Stimulated activated CD8-positive, alpha-beta memory T cell treated with anti-CD3 and anti-CD28 coated beads, Interleukin-15, amount 100 ng/mL, for 4 hours (primary cell): ENCODE measurements around the gene ESPNL.

Experiments used
- DNase-seq, 2 donors: peaks; one replicate each; pipeline ENCODE4 v3.0.0-alpha.2; 2020; ENCODE audit warnings: low read depth in 2 of 2

The ESPNL gene

DNA sequence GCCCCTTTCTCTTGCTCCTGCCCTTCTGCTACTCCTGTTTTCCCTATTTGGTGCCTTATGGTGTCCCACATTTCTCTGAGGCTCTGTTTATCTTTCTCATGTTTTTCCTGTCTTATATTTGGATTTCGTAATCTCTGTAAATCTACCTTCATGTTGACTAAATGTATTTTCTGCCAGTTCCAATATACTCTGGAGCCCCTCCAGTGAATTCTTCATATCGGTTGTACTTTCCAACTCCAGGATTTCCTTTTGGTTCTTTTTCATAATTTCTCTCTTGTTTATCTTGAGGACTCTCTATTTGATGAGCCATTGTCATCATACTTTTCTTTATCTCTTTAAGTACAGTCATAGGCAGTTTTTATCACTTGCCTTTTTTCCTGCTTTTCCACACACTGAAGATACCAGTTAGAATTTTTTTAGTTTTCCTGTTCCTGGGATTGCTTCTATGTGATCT lies 20.2 kb upstream of the ESPNL start:
- DNase-seq: no peak

GRCh38 chr2:238080518-238080917 lies 19.6 kb upstream of the ESPNL start:
- DNase-seq: no peak

GRCh38 chr2:238081150-238081549 lies 19.0 kb upstream of the ESPNL start:
- DNase-seq: no peak

DNA sequence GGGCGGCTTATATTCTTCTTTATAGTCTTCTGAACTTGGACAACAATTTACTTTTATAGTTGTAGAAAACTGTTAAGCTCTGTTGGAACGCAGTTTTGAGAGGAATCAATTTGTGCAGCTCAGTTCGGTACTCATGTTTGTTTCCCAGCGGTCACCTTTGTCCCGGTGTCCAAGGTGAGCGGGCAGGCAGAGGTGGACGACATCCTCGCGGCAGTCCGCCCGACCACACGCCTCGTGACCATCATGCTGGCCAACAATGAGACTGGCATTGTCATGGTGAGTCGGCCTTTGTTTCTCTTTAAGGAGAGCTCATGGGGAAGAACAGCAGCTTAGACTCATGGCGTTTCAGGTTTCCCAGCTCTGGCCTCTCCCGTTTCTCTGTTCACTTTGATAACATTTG lies 18.6 kb upstream of the ESPNL start:
- no peak for DNase-seq

DNA sequence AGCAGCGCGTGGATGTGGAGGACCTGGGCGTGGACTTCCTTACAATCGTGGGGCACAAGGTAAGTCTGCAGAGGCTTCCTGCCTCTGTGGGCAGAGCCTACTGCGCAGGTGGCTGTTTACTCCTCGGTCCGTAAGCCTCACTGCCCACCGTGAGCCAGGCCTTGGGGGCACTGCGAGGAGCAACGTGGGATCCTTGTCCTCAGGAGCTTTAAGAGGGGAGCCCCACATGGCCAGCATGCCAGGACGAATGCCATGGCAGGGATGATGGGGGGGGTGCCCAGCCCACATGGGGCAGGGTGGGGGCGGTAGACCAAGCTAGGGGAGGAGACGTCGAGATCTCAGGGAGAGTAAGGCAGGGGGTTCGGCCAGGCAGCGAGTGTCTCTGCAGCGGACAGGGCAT lies 18.0 kb upstream of the ESPNL start:
- no peak for DNase-seq

- DNase-seq: no peak
These were observed 17.3 kb upstream of the ESPNL start for GRCh38 chr2:238082827-238083226.

GRCh38 chr2:238083919-238084318 lies 16.2 kb upstream of the ESPNL start:
- no peak for DNase-seq

- DNase-seq: no peak
These were observed 15.4 kb upstream of the ESPNL start for GRCh38 chr2:238084761-238085160.

DNA sequence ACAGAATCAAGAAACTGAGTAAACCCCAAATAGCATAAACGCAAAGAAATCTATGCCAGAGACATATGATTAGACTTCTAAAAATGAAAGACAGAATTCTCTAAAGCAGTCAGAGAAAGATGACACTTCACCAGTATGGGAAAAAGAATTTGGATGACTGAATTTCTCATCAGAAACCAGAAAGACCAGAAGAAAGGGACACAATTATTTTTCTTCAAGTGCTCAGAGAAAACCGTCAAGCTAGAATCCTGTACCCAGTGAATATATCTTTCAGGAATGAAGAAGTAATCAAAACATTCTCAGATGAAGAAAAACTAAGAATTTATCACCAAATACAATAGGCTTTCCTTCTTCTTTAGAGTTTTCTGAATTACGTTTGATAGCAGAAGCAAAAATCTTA lies 14.2 kb upstream of the ESPNL start:
- DNase-seq: no peak

GRCh38 chr2:238087211-238087610 lies 12.9 kb upstream of the ESPNL start:
- DNase-seq: no peak

- DNase-seq: no peak
These were observed 9.3 kb upstream of the ESPNL start for GRCh38 chr2:238090887-238091286.

- DNase-seq: no peak
These were observed 8.6 kb upstream of the ESPNL start for GRCh38 chr2:238091436-238092060.

DNA sequence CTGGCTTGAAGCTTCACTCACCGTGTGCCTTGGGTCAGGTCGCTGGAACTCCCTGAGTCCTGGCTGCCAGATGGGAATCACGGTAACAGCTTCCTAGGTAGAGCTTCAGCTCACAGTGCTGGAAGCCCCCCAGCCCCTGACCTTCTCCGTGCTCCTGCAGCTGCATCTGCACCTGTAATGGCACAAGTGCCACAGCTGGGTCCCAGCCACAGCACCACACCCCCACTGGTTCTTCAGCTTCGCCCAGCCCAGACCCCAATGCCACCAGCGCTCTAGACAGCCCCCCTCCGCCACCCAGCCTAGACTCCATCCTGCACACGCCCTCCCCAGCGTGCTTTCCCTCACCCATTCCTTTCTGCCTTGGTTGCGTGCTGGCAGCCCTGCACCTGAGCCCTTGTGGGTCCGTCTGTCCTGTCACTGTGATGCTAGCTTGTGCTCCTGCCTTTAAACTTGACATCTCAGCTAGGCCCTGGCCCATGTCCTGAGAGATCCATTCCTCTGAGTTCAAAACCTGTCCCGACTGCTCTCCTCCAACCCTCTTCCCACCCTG lies 7.6 kb upstream of the ESPNL start:
- no peak for DNase-seq

DNA sequence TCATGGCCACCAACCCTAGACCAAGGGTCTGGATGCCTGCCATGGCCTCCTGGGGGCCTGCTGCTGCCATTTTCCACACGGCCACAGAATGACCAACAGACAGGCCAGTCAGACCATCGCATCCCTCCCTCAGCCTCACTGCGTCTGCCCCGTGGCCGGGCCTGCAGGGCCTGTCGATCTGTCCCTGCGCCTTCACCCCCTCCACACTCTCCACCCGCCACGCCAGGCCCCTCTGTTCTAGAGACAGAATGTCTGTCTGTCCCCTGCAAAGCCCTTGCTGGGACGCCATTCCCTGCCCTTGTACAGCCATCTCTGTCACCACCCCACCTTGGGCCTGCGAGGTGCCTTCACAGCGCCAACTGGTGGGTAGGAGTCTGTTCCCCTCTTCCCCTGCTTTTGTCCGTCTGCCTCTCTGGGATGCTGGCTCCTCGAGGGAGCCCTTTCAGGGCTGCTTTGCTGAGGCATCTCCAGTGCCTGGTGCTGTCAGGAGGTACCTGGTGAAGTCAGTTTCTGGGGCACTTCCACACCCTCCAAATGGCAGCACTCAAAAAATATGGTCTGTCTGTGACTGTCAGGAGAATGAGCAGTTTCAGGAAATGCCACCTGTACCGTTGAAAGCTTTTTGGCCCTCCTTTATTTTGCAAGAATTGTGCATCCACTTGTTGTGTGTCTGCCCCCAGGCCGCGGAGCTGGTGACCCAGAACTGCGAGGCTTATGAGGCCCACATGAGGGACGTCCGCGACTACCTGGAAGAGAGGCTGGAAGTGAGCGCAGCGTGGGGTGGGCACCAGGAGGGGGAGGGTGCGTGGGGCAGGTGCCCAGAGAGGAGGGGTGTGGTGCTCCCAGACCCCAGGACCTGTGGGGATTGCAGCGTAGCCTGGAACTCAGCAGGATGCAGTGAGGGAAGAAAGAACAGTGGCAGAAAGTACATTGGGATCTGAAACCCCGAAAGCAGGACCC lies 6.7 kb upstream of the ESPNL start:
- DNase-seq: no peak

- DNase-seq: no peak
These were observed 5.6 kb upstream of the ESPNL start for GRCh38 chr2:238094438-238095022.

DNA sequence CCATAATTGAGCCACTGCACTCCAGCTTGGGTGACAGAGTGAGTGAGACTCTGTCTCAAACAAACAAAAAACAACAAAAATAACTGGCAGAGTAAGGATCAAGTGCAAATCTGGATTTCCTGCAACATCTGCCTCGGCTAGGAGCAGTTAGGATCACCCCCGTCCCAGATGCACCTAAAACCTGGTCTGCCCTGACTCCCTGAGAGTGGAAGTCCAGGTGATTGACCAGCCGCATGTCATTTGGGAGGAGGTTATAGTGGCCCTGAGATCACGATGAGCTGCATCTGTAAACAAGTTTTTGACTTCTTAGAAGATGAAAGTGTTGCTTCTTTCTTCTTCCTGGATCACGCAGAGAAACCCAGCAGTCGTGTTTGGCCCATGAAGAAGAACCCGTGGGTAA lies 5.0 kb upstream of the ESPNL start:
- no peak for DNase-seq

- no peak for DNase-seq
These were observed 3.7 kb upstream of the ESPNL start for GRCh38 chr2:238096311-238097011.

- no peak for DNase-seq
These were observed 2.7 kb upstream of the ESPNL start for GRCh38 chr2:238097201-238097987.

GRCh38 chr2:238097988-238098871 lies 1.9 kb upstream of the ESPNL start:
- DNase-seq: no peak
